K562 (cell line): ENCODE data around the gene OR4D2. TPM values are rescaled to one million over a fixed set of nuclear protein-coding genes. Genes with fewer than 3 reads are reported as not detected.

Experiments used
- BHLHE40 ChIP-seq: IDR thresholded peaks from 2 replicates; pipeline ENCODE4 v1.6.1; 2011; ENCODE audit warnings: low read length, improper control_type of control experiment
- CCAR2 ChIP-seq: fragments of 200-400 bp; formaldehyde crosslinking; IDR thresholded peaks from 2 replicates; pipeline ENCODE4 v1.6.1; 2017; ENCODE audit warnings: mild to moderate bottlenecking, low read depth, low read length
- CHD7 ChIP-seq: fragments of 200-600 bp; sonication (generic); IDR thresholded peaks from one replicate; pipeline ENCODE4 v1.6.1; 2012; ENCODE audit warnings: mild to moderate bottlenecking, low read depth, low read length, inconsistent platforms
- ERF ChIP-seq: fragments of 450-650 bp; formaldehyde crosslinking; IDR thresholded peaks from 2 replicates; pipeline ENCODE4 v1.4.0; 2020; ENCODE audit warnings: mild to moderate bottlenecking, mixed read lengths
- HNRNPH1 ChIP-seq: fragments of 200-400 bp; formaldehyde crosslinking; optimal IDR thresholded peaks from 2 replicates; pipeline ENCODE3; 2017; ENCODE audit warnings: low read depth, mild to moderate bottlenecking, low read length, moderate library complexity
- SIN3A ChIP-seq, 2 experiments: fragments of 150-350 bp in 1 of 2; IDR thresholded peaks; 2 replicates each; pipeline ENCODE4 v1.6.1; 2011 to 2016; ENCODE audit warnings: borderline replicate concordance in 2 of 2, low read depth in 2 of 2, low read length in 2 of 2, mild to moderate bottlenecking in 2 of 2, moderate library complexity in 2 of 2; ENCODE audit not compliant: control insufficient read depth in 1 of 2
- TGIF2 ChIP-seq: sonication (generic); formaldehyde crosslinking; IDR thresholded peaks from 2 replicates; pipeline ENCODE4 v1.8.1; 2022; ENCODE audit warnings: mild to moderate bottlenecking, missing genetic modification reagents, moderate library complexity
- ZNF280B ChIP-seq: fragments of 250-450 bp; sonication (Bioruptor Pico); IDR thresholded peaks from 2 replicates; pipeline ENCODE4 v1.5.1; 2021; ENCODE audit warnings: mild to moderate bottlenecking
- ZNF445 ChIP-seq: fragments of 250-450 bp; sonication (Bioruptor Pico); IDR thresholded peaks from 2 replicates; pipeline ENCODE4 v1.4.0; 2020; ENCODE audit warnings: low read depth, mild to moderate bottlenecking, moderate library complexity
- ZNF639 ChIP-seq, 2 experiments: fragments of 200-800 bp in 1 of 2; sonication (Bioruptor generic) in 1 of 2; sonication (generic) in 1 of 2; formaldehyde crosslinking in 1 of 2; IDR thresholded peaks in 1 of 2; conservative IDR thresholded peaks in 1 of 2; 2 replicates each; pipeline versions ENCODE4 v1.5.0 to v1.6.1; 2016 to 2020; ENCODE audit warnings: missing compliant biosample characterization in 1 of 2, missing genetic modification characterization in 1 of 2, missing genetic modification reagents in 1 of 2
- polyA plus RNA-seq, 8 experiments: library from polyadenylated mRNA; depleted of rRNA in 4 of 8; stranded (reverse) in 5 of 8; unstranded in 3 of 8; fragments of >200 nt; fragmentation: Nextera tagmentation in 2 of 8; fragmentation: Illumina TruSeq in 1 of 8; extraction: Ambion mirVana in 2 of 8; extraction: Trizol in 1 of 8; gene quantifications; 2 replicates each; pipeline versions ENCODE4 v1.2.1 to v1.2.3, GENCODE V29; 2011 to 2014; ENCODE audit warnings: inconsistent platforms in 1 of 8, missing spikeins in 1 of 8
- total RNA-seq, 7 experiments: library from RNA; depleted of rRNA in 6 of 7; stranded (reverse); fragments of >200 nt in 6 of 7; fragmentation: Illumina TruSeq in 2 of 7; extraction: Trizol in 2 of 7; gene quantifications; 2 replicates each; pipeline versions ENCODE4 v1.2.1 to v1.2.3, GENCODE V29; 2011 to 2021; ENCODE audit warnings: low replicate concordance in 1 of 7

Gene OR4D2
- total and polyA plus RNA-seq, 9 of the 15 experiments (the other 6 are each of a cell fraction or from before 2014, with no cell fraction given): not detected

GRCh38 chr17:58184986-58185761 lies 18.4 kb downstream of the OR4D2 start (continued):
- TF ChIP-seq HNRNPH1 (no peak), TGIF2 (CRISPR knock-in tag) (no peak), ZNF639 (CRISPR knock-in tag; conservative IDR thresholded peaks at IDR 0.05 in 1 of 2, IDR thresholded peaks at IDR 0.05 in 1 of 2) (peak in 1 of 2 experiments; percentile 89; a peak in 2 of 4 replicates), CCAR2 (no peak), SIN3A (IDR thresholded peaks at IDR 0.05; ENCODE audit: borderline replicate concordance in 2 of 2, control insufficient read depth in 1 of 2, low read depth in 2 of 2, low read length in 2 of 2) (no peak), ZNF445 (CRISPR knock-in tag) (no peak), ZNF280B (CRISPR knock-in tag) (no peak), CHD7 (no peak), BHLHE40 (0 out of 2 replicates have a peak, but pooled peaks have one; percentile 6), ERF (CRISPR knock-in tag) (0 out of 2 replicates have a peak, but pooled peaks have one; percentile 34)
